Duodenal mucosa (tissue), 2 donors: ENCODE results near the gene BCAS3.
A peak's percentile ranks its signal among the peaks of the same experiment; 100 is the strongest.

ENCODE experiments used
- H3K27ac ChIP-seq: one replicate; pipeline ENCODE4 v1.7.0; 2013; ENCODE audit warnings: low read depth, low read length
- H3K27me3 ChIP-seq, 2 donors: one replicate each; pipeline ENCODE4 v1.7.0; 2013; ENCODE audit warnings: low read length in 2 of 2, control low read depth in 1 of 2; ENCODE audit not compliant: insufficient read depth in 2 of 2, control insufficient read depth in 1 of 2
- H3K36me3 ChIP-seq, 2 donors: one replicate each; pipeline ENCODE4 v1.7.0; 2013; ENCODE audit warnings: low read length in 2 of 2, control low read depth in 1 of 2; ENCODE audit not compliant: insufficient read depth in 2 of 2, control insufficient read depth in 1 of 2
- H3K4me1 ChIP-seq, 2 donors: one replicate each; pipeline ENCODE4 v1.7.0; 2013; ENCODE audit warnings: low read length in 2 of 2, control low read depth in 1 of 2; ENCODE audit not compliant: insufficient read depth in 2 of 2, control insufficient read depth in 1 of 2
- H3K4me3 ChIP-seq, 2 donors: one replicate each; pipeline ENCODE4 v1.7.0; 2013; ENCODE audit warnings: low read length in 2 of 2, low read depth in 1 of 2
- H3K9ac ChIP-seq, 2 donors: one replicate each; pipeline ENCODE4 v1.7.0; 2013; ENCODE audit warnings: low read length in 2 of 2, low read depth in 1 of 2
- H3K9me3 ChIP-seq, 2 donors: one replicate each; pipeline ENCODE4 v1.7.0; 2013; ENCODE audit warnings: low read length in 2 of 2, control low read depth in 1 of 2; ENCODE audit not compliant: control insufficient read depth in 1 of 2

The BCAS3 gene

DNA sequence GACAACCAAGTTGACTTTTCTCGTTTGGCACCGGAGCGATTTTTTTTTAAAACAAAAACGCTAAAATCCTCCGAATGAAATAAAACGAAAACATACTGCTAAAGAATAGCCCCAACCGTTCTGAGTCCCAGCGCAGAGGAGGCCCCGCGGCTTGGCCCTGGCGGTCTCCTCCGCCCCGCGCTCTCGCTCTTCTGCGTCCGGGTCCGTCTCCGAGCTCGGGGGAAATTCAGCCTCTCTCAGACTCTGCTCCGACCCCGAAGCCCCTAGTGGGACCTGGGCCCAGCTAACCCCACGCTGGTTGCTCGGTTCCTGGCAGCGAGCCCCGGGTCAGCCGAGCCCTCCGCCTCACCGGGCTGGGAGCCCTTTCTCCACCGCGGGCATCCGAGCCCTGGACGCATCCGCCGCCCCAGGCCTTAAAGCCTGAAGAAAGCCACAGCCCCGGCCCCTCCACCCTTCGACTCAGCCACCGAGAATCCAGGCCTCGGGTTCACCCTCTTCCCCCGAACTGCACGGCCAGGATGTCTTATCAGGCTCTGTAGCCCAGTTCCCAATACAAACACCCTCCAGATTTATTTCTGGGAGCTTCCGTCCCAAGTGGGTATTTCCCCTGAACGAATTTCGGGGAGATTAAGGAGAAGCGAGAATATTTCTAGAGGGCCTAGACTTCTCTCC, 723.2 kb downstream of the BCAS3 start:
- peaks cover 5 to 12% of the 10 kb centered on the region in 2 donors for H3K4me1 ChIP-seq
- no peaks in the 10 kb centered on the region for H3K9me3 ChIP-seq
- H3K27ac ChIP-seq, result peak overlapping the region; percentile 85
- peak overlapping the region; percentile 60 to 61 for H3K4me3 ChIP-seq
- peak overlapping the region; percentile 54 to 66 for H3K9ac ChIP-seq
- H3K27me3 ChIP-seq, result peaks cover 69 to 75% of the 10 kb centered on the region in 2 donors
- H3K36me3 ChIP-seq, result no peaks in the 10 kb centered on the region

DNA sequence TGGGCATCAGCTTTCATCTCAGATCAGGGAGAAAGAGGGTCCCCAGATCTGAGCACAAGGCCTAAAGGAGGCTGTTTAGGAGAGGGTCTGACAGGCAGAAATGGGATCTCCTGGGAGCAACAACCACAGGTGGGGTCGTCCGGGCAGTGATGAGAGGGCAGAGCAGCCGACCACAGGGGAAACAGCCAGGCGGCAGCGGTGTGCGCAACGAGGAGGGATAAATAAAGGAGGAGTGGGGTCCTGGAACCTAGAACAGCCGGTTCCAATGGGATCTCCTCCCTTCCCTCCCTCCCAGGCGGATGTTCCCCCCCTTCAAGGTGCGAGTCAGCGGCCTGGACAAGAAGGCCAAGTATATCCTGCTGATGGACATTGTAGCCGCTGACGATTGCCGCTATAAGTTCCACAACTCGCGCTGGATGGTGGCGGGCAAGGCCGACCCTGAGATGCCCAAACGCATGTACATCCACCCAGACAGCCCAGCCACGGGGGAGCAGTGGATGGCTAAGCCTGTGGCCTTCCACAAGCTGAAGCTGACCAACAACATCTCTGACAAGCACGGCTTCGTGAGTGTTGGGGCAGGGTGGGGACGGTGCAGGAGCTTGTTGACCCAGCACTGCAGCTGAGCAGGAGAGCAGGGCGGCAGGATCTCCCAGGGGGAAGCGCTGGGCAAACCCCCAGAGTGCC, 723.9 kb downstream of the BCAS3 start:
- Histone ChIP-seq H3K9me3 (no peaks in the 10 kb centered on the region), H3K27me3 (peaks cover 70 to 75% of the 10 kb centered on the region in 2 donors), H3K36me3 (no peaks in the 10 kb centered on the region), H3K9ac (peak overlapping the region; percentile 54 to 66), H3K4me1 (peaks cover 5 to 12% of the 10 kb centered on the region in 2 donors), H3K4me3 (peak overlapping the region; percentile 60 to 61), H3K27ac (peak overlapping the region; percentile 85)

- Histone ChIP-seq H3K27me3 (peaks cover 69 to 75% of the 10 kb centered on the region in 2 donors), H3K36me3 (no peaks in the 10 kb centered on the region), H3K27ac (peak overlapping the region; percentile 85), H3K4me3 (peak overlapping the region; percentile 60 to 61), H3K4me1 (peaks cover 5 to 12% of the 10 kb centered on the region in 2 donors), H3K9ac (peak overlapping the region; percentile 54 to 66), H3K9me3 (no peaks in the 10 kb centered on the region)
These were observed 724.5 kb downstream of the BCAS3 start for GRCh38 chr17:61402073-61402541.

DNA sequence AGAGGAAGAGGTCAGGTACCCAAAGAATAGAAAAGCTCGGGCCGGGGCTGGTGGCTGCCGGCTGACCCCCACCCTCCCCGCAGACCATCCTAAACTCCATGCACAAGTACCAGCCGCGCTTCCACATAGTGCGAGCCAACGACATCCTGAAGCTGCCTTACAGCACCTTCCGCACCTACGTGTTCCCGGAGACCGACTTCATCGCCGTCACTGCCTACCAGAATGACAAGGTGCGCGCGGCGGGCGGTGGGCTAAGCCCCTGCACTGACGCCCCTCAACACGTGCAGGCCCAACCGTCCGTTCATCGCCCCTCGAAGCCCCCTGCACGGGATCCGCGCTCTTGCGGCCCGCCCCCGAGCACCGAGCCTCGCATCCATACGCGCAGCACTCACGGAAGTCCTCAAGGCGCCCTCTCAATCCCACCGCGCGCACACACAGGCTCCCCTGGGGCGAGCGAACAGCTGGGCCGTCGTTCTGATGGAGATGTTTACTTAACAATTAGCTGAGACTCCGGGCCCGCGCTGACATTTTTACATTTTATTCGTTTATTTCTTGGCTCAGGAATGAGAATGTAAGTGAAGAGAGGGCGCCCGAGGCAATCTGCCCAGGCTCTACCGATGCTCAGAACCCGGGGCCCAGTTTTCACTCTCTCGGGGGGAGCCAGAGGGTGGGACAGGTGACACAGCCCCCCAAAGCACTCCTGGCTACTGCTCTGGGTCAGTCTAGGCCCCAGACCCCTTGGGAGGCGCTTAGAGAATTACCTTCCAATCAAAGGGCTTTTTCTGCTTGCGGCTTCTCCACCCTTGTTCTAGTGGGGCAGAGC, 725.5 kb downstream of the BCAS3 start:
- H3K9ac ChIP-seq, result peak overlapping the region in 1 of 2 donors; percentile 25
- H3K36me3 ChIP-seq, result no peaks in the 10 kb centered on the region
- H3K9me3 ChIP-seq, result no peaks in the 10 kb centered on the region
- peak overlapping the region; percentile 45 to 58 for H3K4me3 ChIP-seq
- H3K27me3 ChIP-seq, result peaks cover 70 to 76% of the 10 kb centered on the region in 2 donors
- peak overlapping the region; percentile 63 for H3K27ac ChIP-seq
- H3K4me1 ChIP-seq, result peaks cover 0 to 8% of the 10 kb centered on the region in 2 donors

GRCh38 chr17:61403801-61404662, 726.4 kb downstream of the BCAS3 start:
- Histone ChIP-seq H3K9me3 (no peaks in the 10 kb centered on the region), H3K27me3 (peaks cover 69 to 76% of the 10 kb centered on the region in 2 donors), H3K36me3 (no peaks in the 10 kb centered on the region), H3K4me3 (peak overlapping the region; percentile 45 to 46), H3K9ac (peak overlapping the region in 1 of 2 donors; percentile 25), H3K4me1 (peaks cover 0 to 5% of the 10 kb centered on the region in 2 donors), H3K27ac (peak overlapping the region; percentile 63)

GRCh38 chr17:61404663-61404912, 726.9 kb downstream of the BCAS3 start:
- peak overlapping the region; percentile 70 for H3K27ac ChIP-seq
- peak overlapping the region; percentile 25 to 46 for H3K4me3 ChIP-seq
- H3K36me3 ChIP-seq, result no peaks in the 10 kb centered on the region
- H3K9me3 ChIP-seq, result no peaks in the 10 kb centered on the region
- no peak overlapping the region for H3K9ac ChIP-seq
- peaks cover 0 to 5% of the 10 kb centered on the region in 2 donors for H3K4me1 ChIP-seq
- peaks cover 68 to 79% of the 10 kb centered on the region in 2 donors for H3K27me3 ChIP-seq

DNA sequence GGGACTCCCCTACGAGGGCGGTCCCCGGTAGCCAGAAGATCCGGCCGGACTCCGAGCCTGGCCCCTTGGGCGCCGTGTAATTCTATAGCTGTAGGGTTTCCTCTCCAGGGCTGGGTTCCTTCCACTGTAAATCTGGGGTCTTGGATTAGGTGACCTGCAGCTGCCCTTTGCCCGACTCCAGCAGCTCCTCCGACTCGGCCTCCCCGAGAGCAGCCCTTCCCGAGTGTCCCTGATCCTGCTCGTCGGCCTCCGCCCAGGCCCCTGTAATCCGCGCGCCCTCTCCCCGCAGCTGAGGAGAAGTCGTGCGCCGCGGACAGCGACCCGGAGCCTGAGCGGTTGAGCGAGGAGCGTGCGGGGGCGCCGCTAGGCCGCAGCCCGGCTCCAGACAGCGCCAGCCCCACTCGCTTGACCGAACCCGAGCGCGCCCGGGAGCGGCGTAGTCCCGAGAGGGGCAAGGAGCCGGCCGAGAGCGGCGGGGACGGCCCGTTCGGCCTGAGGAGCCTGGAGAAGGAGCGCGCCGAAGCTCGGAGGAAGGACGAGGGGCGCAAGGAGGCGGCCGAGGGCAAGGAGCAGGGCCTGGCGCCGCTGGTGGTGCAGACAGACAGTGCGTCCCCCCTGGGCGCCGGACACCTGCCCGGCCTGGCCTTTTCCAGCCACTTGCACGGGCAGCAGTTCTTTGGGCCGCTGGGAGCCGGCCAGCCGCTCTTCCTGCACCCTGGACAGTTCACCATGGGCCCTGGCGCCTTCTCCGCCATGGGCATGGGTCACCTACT, 727.4 kb downstream of the BCAS3 start:
- H3K9me3 ChIP-seq, result no peaks in the 10 kb centered on the region
- peaks cover 0 to 10% of the 10 kb centered on the region in 2 donors for H3K4me1 ChIP-seq
- peak overlapping the region; percentile 70 for H3K27ac ChIP-seq
- peak overlapping the region; percentile 15 to 46 for H3K4me3 ChIP-seq
- H3K9ac ChIP-seq, result no peak overlapping the region
- H3K36me3 ChIP-seq, result no peaks in the 10 kb centered on the region
- peaks cover 74 to 83% of the 10 kb centered on the region in 2 donors for H3K27me3 ChIP-seq

DNA sequence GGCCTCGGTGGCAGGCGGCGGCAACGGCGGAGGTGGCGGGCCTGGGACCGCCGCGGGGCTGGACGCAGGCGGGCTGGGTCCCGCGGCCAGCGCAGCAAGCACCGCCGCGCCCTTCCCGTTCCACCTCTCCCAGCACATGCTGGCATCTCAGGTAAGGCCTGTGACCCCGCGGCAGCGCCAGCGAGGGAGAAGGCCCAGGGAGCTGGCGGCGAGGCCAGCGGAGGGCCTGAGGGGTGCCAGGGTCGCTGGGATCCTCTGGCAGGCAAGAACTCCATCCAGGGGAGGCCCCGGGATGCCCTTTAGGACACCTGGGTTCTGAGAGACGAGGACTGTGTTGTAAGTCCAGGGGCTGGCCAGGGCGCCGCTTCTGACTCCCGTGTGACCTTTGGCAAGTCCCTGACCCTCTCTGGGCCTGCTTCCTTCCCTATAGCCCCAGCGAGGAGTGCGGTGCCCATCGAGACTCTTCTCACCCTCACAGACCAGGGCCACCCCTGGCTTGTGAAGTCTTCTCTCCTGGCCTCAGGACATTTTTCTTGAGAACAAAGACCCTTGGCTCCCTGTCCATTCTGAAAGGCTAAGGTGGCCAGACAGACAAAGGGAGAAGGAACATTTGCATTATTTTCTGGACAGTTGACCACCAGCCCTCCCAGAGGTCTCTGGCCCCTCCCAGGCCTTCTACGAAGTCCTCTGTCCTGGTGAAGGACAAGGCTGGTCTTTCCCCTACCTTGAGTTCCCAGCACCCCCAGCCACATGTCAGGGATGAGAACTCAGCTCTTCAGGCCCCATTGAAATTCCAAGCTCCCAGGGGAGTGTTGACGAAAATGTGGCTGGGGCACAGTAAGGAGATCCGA, 728.3 kb downstream of the BCAS3 start:
- Histone ChIP-seq H3K27ac (peak overlapping the region; percentile 44), H3K9me3 (no peaks in the 10 kb centered on the region), H3K4me3 (no peak overlapping the region), H3K4me1 (peaks cover 0 to 15% of the 10 kb centered on the region in 2 donors), H3K9ac (no peak overlapping the region), H3K27me3 (peaks cover 80 to 86% of the 10 kb centered on the region in 2 donors), H3K36me3 (no peaks in the 10 kb centered on the region)
